GM12878 (cell line): ENCODE results near the gene CMTM4. TPM values are rescaled to one million over a fixed set of nuclear protein-coding genes. Genes with fewer than 3 reads are reported as not detected.

Experiments
- BRCA1 ChIP-seq: IDR thresholded peaks from 2 replicates; pipeline ENCODE4 v1.6.1; 2011; ENCODE audit warnings: low read depth, low read length, improper control_type of control experiment
- CBX5 ChIP-seq: sonication (generic); IDR thresholded peaks from 2 replicates; pipeline ENCODE4 v1.6.1; 2016; ENCODE audit warnings: low read depth, moderate library complexity, mild to moderate bottlenecking, inconsistent platforms
- CHD1 ChIP-seq: IDR thresholded peaks from 2 replicates; pipeline ENCODE4 v1.6.1; 2012; ENCODE audit warnings: low read depth, low read length, improper control_type of control experiment
- NFYA ChIP-seq: IDR thresholded peaks from 2 replicates; pipeline ENCODE4 v1.6.1; 2011; ENCODE audit warnings: low read depth, mild to moderate bottlenecking, low read length, improper control_type of control experiment, borderline replicate concordance
- PAX5 ChIP-seq: IDR thresholded peaks from 2 replicates; pipeline ENCODE4 v1.6.1; 2011; ENCODE audit warnings: low read depth, low read length, borderline replicate concordance
- STAT3 ChIP-seq: IDR thresholded peaks from 2 replicates; pipeline ENCODE4 v1.6.1; 2011; ENCODE audit warnings: low read depth, low read length, improper control_type of control experiment
- WRNIP1 ChIP-seq: IDR thresholded peaks from 2 replicates; pipeline ENCODE4 v1.6.1; 2011; ENCODE audit warnings: low read depth, low read length, improper control_type of control experiment, borderline replicate concordance
- polyA plus RNA-seq, 11 experiments: library from polyadenylated mRNA; depleted of rRNA in 4 of 11; unstranded in 6 of 11; stranded (reverse) in 5 of 11; fragments of >200 nt; fragmentation: Nextera tagmentation in 4 of 11; fragmentation: Illumina TruSeq in 1 of 11; extraction: Ambion mirVana in 4 of 11; extraction: Trizol in 1 of 11; gene quantifications; 1 replicate in 1 of 11; 2 replicates in 10 of 11; pipeline versions ENCODE4 v1.2.1 to v1.2.3, GENCODE V29; 2011 to 2016; ENCODE audit warnings: inconsistent platforms in 2 of 11, missing spikeins in 2 of 11, low read depth in 1 of 11
- total RNA-seq, 4 experiments: library from RNA; depleted of rRNA in 3 of 4; stranded (reverse); fragments of >200 nt in 3 of 4; fragmentation: Illumina TruSeq in 1 of 4; extraction: Trizol in 1 of 4; gene quantifications; 2 replicates each; pipeline versions ENCODE4 v1.2.1 to v1.2.3, GENCODE V29; 2013 to 2021
- TF ChIP-seq, protein P1 (sequence below): fragments of 450-650 bp; IDR thresholded peaks from 2 replicates; pipeline ENCODE4 v1.6.1; 2017; ENCODE audit warnings: mild to moderate bottlenecking, moderate library complexity
- TF ChIP-seq, protein P2 (sequence below): fragments of 450-650 bp; conservative IDR thresholded peaks from 2 replicates; pipeline ENCODE4 v1.6.1; 2017; ENCODE audit warnings: mild to moderate bottlenecking, moderate library complexity
- TF ChIP-seq, protein P3 (sequence below): fragments of 450-650 bp; IDR thresholded peaks from 2 replicates; pipeline ENCODE4 v1.6.1; 2017; ENCODE audit warnings: mild to moderate bottlenecking, moderate library complexity

CMTM4 gene
- total and polyA plus RNA-seq, 10 of the 15 experiments (the other 5 are each of a cell fraction or from before 2014, with no cell fraction given): 0.02 to 0.43 (median 0.15) TPM; not detected in 2

DNA sequence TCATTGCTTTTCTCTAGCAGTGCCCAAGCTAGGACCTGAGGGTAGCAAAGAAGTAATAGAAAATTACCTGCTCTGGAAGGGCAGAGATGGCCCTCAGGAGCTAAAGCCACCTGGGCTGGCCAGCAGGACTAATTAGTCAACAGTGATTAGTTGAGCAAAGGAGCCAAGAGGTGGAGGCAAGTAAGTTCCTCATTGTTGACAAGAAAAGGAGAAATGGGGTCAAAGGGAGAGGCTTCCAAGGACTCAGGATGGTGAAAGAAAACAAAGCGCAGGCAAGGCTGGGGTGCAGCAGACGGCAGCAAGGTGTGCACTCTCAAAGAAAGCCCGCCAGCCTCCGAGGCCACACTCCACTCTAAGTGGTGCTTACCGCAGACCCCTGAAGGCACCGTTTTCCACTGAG is 44.6 kb downstream of the CMTM4 start (continued):
- TF ChIP-seq, protein P1, sequence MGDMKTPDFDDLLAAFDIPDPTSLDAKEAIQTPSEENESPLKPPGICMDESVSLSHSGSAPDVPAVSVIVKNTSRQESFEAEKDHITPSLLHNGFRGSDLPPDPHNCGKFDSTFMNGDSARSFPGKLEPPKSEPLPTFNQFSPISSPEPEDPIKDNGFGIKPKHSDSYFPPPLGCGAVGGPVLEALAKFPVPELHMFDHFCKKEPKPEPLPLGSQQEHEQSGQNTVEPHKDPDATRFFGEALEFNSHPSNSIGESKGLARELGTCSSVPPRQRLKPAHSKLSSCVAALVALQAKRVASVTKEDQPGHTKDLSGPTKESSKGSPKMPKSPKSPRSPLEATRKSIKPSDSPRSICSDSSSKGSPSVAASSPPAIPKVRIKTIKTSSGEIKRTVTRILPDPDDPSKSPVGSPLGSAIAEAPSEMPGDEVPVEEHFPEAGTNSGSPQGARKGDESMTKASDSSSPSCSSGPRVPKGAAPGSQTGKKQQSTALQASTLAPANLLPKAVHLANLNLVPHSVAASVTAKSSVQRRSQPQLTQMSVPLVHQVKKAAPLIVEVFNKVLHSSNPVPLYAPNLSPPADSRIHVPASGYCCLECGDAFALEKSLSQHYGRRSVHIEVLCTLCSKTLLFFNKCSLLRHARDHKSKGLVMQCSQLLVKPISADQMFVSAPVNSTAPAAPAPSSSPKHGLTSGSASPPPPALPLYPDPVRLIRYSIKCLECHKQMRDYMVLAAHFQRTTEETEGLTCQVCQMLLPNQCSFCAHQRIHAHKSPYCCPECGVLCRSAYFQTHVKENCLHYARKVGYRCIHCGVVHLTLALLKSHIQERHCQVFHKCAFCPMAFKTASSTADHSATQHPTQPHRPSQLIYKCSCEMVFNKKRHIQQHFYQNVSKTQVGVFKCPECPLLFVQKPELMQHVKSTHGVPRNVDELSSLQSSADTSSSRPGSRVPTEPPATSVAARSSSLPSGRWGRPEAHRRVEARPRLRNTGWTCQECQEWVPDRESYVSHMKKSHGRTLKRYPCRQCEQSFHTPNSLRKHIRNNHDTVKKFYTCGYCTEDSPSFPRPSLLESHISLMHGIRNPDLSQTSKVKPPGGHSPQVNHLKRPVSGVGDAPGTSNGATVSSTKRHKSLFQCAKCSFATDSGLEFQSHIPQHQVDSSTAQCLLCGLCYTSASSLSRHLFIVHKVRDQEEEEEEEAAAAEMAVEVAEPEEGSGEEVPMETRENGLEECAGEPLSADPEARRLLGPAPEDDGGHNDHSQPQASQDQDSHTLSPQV: no peak
- TF ChIP-seq, protein P2, sequence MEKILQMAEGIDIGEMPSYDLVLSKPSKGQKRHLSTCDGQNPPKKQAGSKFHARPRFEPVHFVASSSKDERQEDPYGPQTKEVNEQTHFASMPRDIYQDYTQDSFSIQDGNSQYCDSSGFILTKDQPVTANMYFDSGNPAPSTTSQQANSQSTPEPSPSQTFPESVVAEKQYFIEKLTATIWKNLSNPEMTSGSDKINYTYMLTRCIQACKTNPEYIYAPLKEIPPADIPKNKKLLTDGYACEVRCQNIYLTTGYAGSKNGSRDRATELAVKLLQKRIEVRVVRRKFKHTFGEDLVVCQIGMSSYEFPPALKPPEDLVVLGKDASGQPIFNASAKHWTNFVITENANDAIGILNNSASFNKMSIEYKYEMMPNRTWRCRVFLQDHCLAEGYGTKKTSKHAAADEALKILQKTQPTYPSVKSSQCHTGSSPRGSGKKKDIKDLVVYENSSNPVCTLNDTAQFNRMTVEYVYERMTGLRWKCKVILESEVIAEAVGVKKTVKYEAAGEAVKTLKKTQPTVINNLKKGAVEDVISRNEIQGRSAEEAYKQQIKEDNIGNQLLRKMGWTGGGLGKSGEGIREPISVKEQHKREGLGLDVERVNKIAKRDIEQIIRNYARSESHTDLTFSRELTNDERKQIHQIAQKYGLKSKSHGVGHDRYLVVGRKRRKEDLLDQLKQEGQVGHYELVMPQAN: no peak
- TF ChIP-seq, protein P3, sequence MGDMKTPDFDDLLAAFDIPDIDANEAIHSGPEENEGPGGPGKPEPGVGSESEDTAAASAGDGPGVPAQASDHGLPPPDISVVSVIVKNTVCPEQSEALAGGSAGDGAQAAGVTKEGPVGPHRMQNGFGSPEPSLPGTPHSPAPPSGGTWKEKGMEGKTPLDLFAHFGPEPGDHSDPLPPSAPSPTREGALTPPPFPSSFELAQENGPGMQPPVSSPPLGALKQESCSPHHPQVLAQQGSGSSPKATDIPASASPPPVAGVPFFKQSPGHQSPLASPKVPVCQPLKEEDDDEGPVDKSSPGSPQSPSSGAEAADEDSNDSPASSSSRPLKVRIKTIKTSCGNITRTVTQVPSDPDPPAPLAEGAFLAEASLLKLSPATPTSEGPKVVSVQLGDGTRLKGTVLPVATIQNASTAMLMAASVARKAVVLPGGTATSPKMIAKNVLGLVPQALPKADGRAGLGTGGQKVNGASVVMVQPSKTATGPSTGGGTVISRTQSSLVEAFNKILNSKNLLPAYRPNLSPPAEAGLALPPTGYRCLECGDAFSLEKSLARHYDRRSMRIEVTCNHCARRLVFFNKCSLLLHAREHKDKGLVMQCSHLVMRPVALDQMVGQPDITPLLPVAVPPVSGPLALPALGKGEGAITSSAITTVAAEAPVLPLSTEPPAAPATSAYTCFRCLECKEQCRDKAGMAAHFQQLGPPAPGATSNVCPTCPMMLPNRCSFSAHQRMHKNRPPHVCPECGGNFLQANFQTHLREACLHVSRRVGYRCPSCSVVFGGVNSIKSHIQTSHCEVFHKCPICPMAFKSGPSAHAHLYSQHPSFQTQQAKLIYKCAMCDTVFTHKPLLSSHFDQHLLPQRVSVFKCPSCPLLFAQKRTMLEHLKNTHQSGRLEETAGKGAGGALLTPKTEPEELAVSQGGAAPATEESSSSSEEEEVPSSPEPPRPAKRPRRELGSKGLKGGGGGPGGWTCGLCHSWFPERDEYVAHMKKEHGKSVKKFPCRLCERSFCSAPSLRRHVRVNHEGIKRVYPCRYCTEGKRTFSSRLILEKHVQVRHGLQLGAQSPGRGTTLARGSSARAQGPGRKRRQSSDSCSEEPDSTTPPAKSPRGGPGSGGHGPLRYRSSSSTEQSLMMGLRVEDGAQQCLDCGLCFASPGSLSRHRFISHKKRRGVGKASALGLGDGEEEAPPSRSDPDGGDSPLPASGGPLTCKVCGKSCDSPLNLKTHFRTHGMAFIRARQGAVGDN: no peak
- TF ChIP-seq STAT3 (no peak), BRCA1 (no peak), PAX5 (no peak), CHD1 (no peak), NFYA (no peak), WRNIP1 (no peak), CBX5 (no peak)
- TF ChIP-seq, all 136 proteins: peak for 0
